ENCODE results near the gene MORN3.
A peak's percentile ranks its signal among the peaks of the same experiment; 100 is the strongest.
"Not testable (repeated sequence)": the region's sequence is repeated elsewhere in the genome, so short reads cannot be mapped to it uniquely, and the experiment has no call there.

The MORN3 gene

GRCh38 chr12:121669521-121669900 lies at the start of gene MORN3:
Gene MORN3, minus strand, starts transcription at chr12:121669654. Its CDS starts 171 bp downstream, at chr12:121669483.
- Histone ChIP-seq H3K9ac (ENCODE audit: low read depth in 1 of 2, low read length in 2 of 2) (no peak within 1 kb of the TSS), H3K9me3 (ENCODE audit: control insufficient read depth in 1 of 2, low read length in 2 of 2) (no peaks in the 10 kb centered on the region), H3K4me3 (ENCODE audit: low read depth in 1 of 2, low read length in 2 of 2) (no peak within 1 kb of the TSS), H3K4me1 (ENCODE audit: control insufficient read depth in 1 of 2, insufficient read depth in 2 of 2, low read length in 2 of 2) (peaks cover 0 to 15% of the 10 kb centered on the region in 2 donors), H3K36me3 (ENCODE audit: control insufficient read depth in 1 of 2, insufficient read depth in 2 of 2, low read length in 2 of 2) (no peaks in the 10 kb centered on the region), H3K27ac (ENCODE audit: low read depth, low read length) (no peak within 1 kb of the TSS), H3K27me3 (ENCODE audit: control insufficient read depth in 1 of 2, insufficient read depth in 2 of 2, low read length in 2 of 2) (no peaks in the 10 kb centered on the region)

GRCh38 chr12:121718653-121719239 lies 49.3 kb upstream of the MORN3 start:
- H3K9ac ChIP-seq (ENCODE audit: low read depth in 1 of 2, low read length in 2 of 2), result no peak overlapping the region
- H3K27ac ChIP-seq (ENCODE audit: low read depth, low read length), result no peak overlapping the region
- H3K4me3 ChIP-seq (ENCODE audit: low read depth in 1 of 2, low read length in 2 of 2), result no peak overlapping the region
- H3K36me3 ChIP-seq (ENCODE audit: control insufficient read depth in 1 of 2, insufficient read depth in 2 of 2, low read length in 2 of 2), result no peaks in the 10 kb centered on the region
- H3K27me3 ChIP-seq (ENCODE audit: control insufficient read depth in 1 of 2, insufficient read depth in 2 of 2, low read length in 2 of 2), result no peaks in the 10 kb centered on the region
- no peaks in the 10 kb centered on the region for H3K9me3 ChIP-seq (ENCODE audit: control insufficient read depth in 1 of 2, low read length in 2 of 2)
- peaks cover 3% of the 10 kb centered on the region in 2 donors for H3K4me1 ChIP-seq (ENCODE audit: control insufficient read depth in 1 of 2, insufficient read depth in 2 of 2, low read length in 2 of 2)

- H3K9ac ChIP-seq (ENCODE audit: low read depth in 1 of 2, low read length in 2 of 2), result no peak overlapping the region
- H3K27me3 ChIP-seq (ENCODE audit: control insufficient read depth in 1 of 2, insufficient read depth in 2 of 2, low read length in 2 of 2), result no peaks in the 10 kb centered on the region
- H3K9me3 ChIP-seq (ENCODE audit: control insufficient read depth in 1 of 2, low read length in 2 of 2), result no peaks in the 10 kb centered on the region
- H3K4me1 ChIP-seq (ENCODE audit: control insufficient read depth in 1 of 2, insufficient read depth in 2 of 2, low read length in 2 of 2), result peaks cover 9% of the 10 kb centered on the region in 2 donors
- H3K36me3 ChIP-seq (ENCODE audit: control insufficient read depth in 1 of 2, insufficient read depth in 2 of 2, low read length in 2 of 2), result no peaks in the 10 kb centered on the region
- H3K27ac ChIP-seq (ENCODE audit: low read depth, low read length), result no peak overlapping the region
- no peak overlapping the region for H3K4me3 ChIP-seq (ENCODE audit: low read depth in 1 of 2, low read length in 2 of 2)
Observed at GRCh38 chr12:121717041-121717699, 47.7 kb upstream of the MORN3 start.

- H3K27me3 ChIP-seq (ENCODE audit: control insufficient read depth in 1 of 2, insufficient read depth in 2 of 2, low read length in 2 of 2), result no peaks in the 10 kb centered on the region
- no peaks in the 10 kb centered on the region for H3K9me3 ChIP-seq (ENCODE audit: control insufficient read depth in 1 of 2, low read length in 2 of 2)
- H3K27ac ChIP-seq (ENCODE audit: low read depth, low read length), result no peak overlapping the region
- H3K9ac ChIP-seq (ENCODE audit: low read depth in 1 of 2, low read length in 2 of 2), result no peak overlapping the region
- peaks cover 9 to 16% of the 10 kb centered on the region in 2 donors for H3K4me1 ChIP-seq (ENCODE audit: control insufficient read depth in 1 of 2, insufficient read depth in 2 of 2, low read length in 2 of 2)
- no peak overlapping the region for H3K4me3 ChIP-seq (ENCODE audit: low read depth in 1 of 2, low read length in 2 of 2)
- H3K36me3 ChIP-seq (ENCODE audit: control insufficient read depth in 1 of 2, insufficient read depth in 2 of 2, low read length in 2 of 2), result no peaks in the 10 kb centered on the region
Observed at GRCh38 chr12:121715862-121716435, 46.5 kb upstream of the MORN3 start.

GRCh38 chr12:121715055-121715454 lies 45.6 kb upstream of the MORN3 start:
- not testable (repeated sequence) for H3K36me3 ChIP-seq (ENCODE audit: control insufficient read depth in 1 of 2, insufficient read depth in 2 of 2, low read length in 2 of 2); H3K4me3 ChIP-seq (ENCODE audit: low read depth in 1 of 2, low read length in 2 of 2); H3K9me3 ChIP-seq (ENCODE audit: control insufficient read depth in 1 of 2, low read length in 2 of 2); H3K27me3 ChIP-seq (ENCODE audit: control insufficient read depth in 1 of 2, insufficient read depth in 2 of 2, low read length in 2 of 2); H3K9ac ChIP-seq (ENCODE audit: low read depth in 1 of 2, low read length in 2 of 2); H3K27ac ChIP-seq (ENCODE audit: low read depth, low read length)
- peaks cover 9 to 16% of the 10 kb centered on the region in 2 donors for H3K4me1 ChIP-seq (ENCODE audit: control insufficient read depth in 1 of 2, insufficient read depth in 2 of 2, low read length in 2 of 2)

GRCh38 chr12:121713793-121714192 lies 44.3 kb upstream of the MORN3 start:
- Histone ChIP-seq H3K4me1 (ENCODE audit: control insufficient read depth in 1 of 2, insufficient read depth in 2 of 2, low read length in 2 of 2) (peaks cover 9 to 16% of the 10 kb centered on the region in 2 donors), H3K9me3 (ENCODE audit: control insufficient read depth in 1 of 2, low read length in 2 of 2) (no peaks in the 10 kb centered on the region), H3K4me3 (ENCODE audit: low read depth in 1 of 2, low read length in 2 of 2) (peak overlapping the region; percentile 89 to 96), H3K27me3 (ENCODE audit: control insufficient read depth in 1 of 2, insufficient read depth in 2 of 2, low read length in 2 of 2) (no peaks in the 10 kb centered on the region), H3K9ac (ENCODE audit: low read depth in 1 of 2, low read length in 2 of 2) (no peak overlapping the region), H3K27ac (ENCODE audit: low read depth, low read length) (no peak overlapping the region), H3K36me3 (ENCODE audit: control insufficient read depth in 1 of 2, insufficient read depth in 2 of 2, low read length in 2 of 2) (no peaks in the 10 kb centered on the region)

GRCh38 chr12:121713257-121713777 lies 43.9 kb upstream of the MORN3 start:
- Histone ChIP-seq H3K9ac (ENCODE audit: low read depth in 1 of 2, low read length in 2 of 2) (peak overlapping the region; percentile 74 to 79), H3K4me3 (ENCODE audit: low read depth in 1 of 2, low read length in 2 of 2) (peak overlapping the region; percentile 89 to 96), H3K27me3 (ENCODE audit: control insufficient read depth in 1 of 2, insufficient read depth in 2 of 2, low read length in 2 of 2) (no peaks in the 10 kb centered on the region), H3K9me3 (ENCODE audit: control insufficient read depth in 1 of 2, low read length in 2 of 2) (no peaks in the 10 kb centered on the region), H3K4me1 (ENCODE audit: control insufficient read depth in 1 of 2, insufficient read depth in 2 of 2, low read length in 2 of 2) (peaks cover 9 to 16% of the 10 kb centered on the region in 2 donors), H3K36me3 (ENCODE audit: control insufficient read depth in 1 of 2, insufficient read depth in 2 of 2, low read length in 2 of 2) (no peaks in the 10 kb centered on the region), H3K27ac (ENCODE audit: low read depth, low read length) (no peak overlapping the region)

GRCh38 chr12:121712461-121713256 lies 43.2 kb upstream of the MORN3 start, which contains the start of gene TMEM120B:
Gene TMEM120B, plus strand, starts transcription at chr12:121712752. Its CDS starts 144 bp downstream, at chr12:121712896.
- Histone ChIP-seq H3K4me3 (ENCODE audit: low read depth in 1 of 2, low read length in 2 of 2) (peak within 1 kb of the TSS; percentile 89 to 96), H3K27ac (ENCODE audit: low read depth, low read length) (peak within 1 kb of the TSS; percentile 69), H3K27me3 (ENCODE audit: control insufficient read depth in 1 of 2, insufficient read depth in 2 of 2, low read length in 2 of 2) (no peaks in the 10 kb centered on the region), H3K4me1 (ENCODE audit: control insufficient read depth in 1 of 2, insufficient read depth in 2 of 2, low read length in 2 of 2) (peaks cover 9 to 16% of the 10 kb centered on the region in 2 donors), H3K9ac (ENCODE audit: low read depth in 1 of 2, low read length in 2 of 2) (peak within 1 kb of the TSS; percentile 77 to 79), H3K9me3 (ENCODE audit: control insufficient read depth in 1 of 2, low read length in 2 of 2) (no peaks in the 10 kb centered on the region), H3K36me3 (ENCODE audit: control insufficient read depth in 1 of 2, insufficient read depth in 2 of 2, low read length in 2 of 2) (no peaks in the 10 kb centered on the region)

- no peaks in the 10 kb centered on the region for H3K36me3 ChIP-seq (ENCODE audit: control insufficient read depth in 1 of 2, insufficient read depth in 2 of 2, low read length in 2 of 2)
- H3K9me3 ChIP-seq (ENCODE audit: control insufficient read depth in 1 of 2, low read length in 2 of 2), result no peaks in the 10 kb centered on the region
- no peaks in the 10 kb centered on the region for H3K27me3 ChIP-seq (ENCODE audit: control insufficient read depth in 1 of 2, insufficient read depth in 2 of 2, low read length in 2 of 2)
- H3K27ac ChIP-seq (ENCODE audit: low read depth, low read length), result peak overlapping the region; percentile 69
- peak overlapping the region; percentile 89 to 96 for H3K4me3 ChIP-seq (ENCODE audit: low read depth in 1 of 2, low read length in 2 of 2)
- peaks cover 9 to 16% of the 10 kb centered on the region in 2 donors for H3K4me1 ChIP-seq (ENCODE audit: control insufficient read depth in 1 of 2, insufficient read depth in 2 of 2, low read length in 2 of 2)
- peak overlapping the region; percentile 77 to 79 for H3K9ac ChIP-seq (ENCODE audit: low read depth in 1 of 2, low read length in 2 of 2)
Observed at GRCh38 chr12:121712190-121712460, 42.7 kb upstream of the MORN3 start.
